ENCODE measurements around the gene CHRNA3.

DNA sequence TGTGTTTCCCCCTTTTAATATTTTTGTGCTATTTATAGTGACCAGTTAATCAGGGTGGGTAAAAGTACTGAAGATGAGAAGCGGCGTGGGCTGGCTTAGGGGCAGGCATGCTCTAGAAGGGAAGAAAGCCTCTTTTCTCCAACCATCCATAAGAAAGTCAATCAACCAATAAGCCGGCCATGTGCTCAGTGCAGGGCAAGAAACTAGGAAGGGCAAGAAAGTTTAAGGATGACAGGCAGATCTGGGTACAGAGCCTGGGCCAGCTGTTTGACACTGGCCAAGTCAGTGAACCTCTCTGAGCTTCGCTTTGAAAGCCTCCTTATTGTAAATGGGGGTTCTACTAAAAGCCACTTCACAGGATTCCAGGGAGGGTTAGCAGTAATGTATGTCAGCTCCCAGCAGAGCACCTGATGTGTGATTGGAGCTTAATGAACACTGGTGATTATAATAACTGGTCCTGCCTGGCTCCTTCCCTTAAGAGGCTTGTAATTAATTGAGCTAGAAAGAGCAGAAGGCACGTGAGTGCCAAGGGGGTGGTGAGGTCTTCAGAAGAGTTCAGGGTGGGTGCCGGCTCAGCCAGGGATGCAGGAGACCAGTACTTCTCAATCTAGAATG is 5.7 kb upstream of the CHRNA3 start:
- TF ChIP-seq, protein P1, sequence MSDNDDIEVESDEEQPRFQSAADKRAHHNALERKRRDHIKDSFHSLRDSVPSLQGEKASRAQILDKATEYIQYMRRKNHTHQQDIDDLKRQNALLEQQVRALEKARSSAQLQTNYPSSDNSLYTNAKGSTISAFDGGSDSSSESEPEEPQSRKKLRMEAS (IDR thresholded peaks at IDR 0.05; ENCODE audit: low read depth), result no peak
- TF ChIP-seq, protein P2, sequence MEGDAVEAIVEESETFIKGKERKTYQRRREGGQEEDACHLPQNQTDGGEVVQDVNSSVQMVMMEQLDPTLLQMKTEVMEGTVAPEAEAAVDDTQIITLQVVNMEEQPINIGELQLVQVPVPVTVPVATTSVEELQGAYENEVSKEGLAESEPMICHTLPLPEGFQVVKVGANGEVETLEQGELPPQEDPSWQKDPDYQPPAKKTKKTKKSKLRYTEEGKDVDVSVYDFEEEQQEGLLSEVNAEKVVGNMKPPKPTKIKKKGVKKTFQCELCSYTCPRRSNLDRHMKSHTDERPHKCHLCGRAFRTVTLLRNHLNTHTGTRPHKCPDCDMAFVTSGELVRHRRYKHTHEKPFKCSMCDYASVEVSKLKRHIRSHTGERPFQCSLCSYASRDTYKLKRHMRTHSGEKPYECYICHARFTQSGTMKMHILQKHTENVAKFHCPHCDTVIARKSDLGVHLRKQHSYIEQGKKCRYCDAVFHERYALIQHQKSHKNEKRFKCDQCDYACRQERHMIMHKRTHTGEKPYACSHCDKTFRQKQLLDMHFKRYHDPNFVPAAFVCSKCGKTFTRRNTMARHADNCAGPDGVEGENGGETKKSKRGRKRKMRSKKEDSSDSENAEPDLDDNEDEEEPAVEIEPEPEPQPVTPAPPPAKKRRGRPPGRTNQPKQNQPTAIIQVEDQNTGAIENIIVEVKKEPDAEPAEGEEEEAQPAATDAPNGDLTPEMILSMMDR (IDR thresholded peaks at IDR 0.05), result no peak
- TF ChIP-seq TAF1 (IDR thresholded peaks at IDR 0.05; ENCODE audit: borderline replicate concordance, low read depth, low read length) (no peak), POLR2AphosphoS5 (IDR thresholded peaks at IDR 0.05; ENCODE audit: low read depth, low read length) (no peak), MXI1 (IDR thresholded peaks at IDR 0.05; ENCODE audit: low read depth, low read length) (no peak), RXRA (IDR thresholded peaks at IDR 0.05; ENCODE audit: borderline replicate concordance, low read depth) (no peak), EZH2phosphoT487 (IDR thresholded peaks at IDR 0.05; ENCODE audit: borderline replicate concordance, low read depth) (no peak)
- TF ChIP-seq, protein P3, sequence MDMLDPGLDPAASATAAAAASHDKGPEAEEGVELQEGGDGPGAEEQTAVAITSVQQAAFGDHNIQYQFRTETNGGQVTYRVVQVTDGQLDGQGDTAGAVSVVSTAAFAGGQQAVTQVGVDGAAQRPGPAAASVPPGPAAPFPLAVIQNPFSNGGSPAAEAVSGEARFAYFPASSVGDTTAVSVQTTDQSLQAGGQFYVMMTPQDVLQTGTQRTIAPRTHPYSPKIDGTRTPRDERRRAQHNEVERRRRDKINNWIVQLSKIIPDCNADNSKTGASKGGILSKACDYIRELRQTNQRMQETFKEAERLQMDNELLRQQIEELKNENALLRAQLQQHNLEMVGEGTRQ (IDR thresholded peaks at IDR 0.05; ENCODE audit: borderline replicate concordance, low read depth, low read length), result no peak
- TF ChIP-seq, protein P4, sequence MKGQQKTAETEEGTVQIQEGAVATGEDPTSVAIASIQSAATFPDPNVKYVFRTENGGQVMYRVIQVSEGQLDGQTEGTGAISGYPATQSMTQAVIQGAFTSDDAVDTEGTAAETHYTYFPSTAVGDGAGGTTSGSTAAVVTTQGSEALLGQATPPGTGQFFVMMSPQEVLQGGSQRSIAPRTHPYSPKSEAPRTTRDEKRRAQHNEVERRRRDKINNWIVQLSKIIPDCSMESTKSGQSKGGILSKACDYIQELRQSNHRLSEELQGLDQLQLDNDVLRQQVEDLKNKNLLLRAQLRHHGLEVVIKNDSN (IDR thresholded peaks at IDR 0.05; ENCODE audit: borderline replicate concordance, low read depth), result no peak
- TF ChIP-seq, protein P5, sequence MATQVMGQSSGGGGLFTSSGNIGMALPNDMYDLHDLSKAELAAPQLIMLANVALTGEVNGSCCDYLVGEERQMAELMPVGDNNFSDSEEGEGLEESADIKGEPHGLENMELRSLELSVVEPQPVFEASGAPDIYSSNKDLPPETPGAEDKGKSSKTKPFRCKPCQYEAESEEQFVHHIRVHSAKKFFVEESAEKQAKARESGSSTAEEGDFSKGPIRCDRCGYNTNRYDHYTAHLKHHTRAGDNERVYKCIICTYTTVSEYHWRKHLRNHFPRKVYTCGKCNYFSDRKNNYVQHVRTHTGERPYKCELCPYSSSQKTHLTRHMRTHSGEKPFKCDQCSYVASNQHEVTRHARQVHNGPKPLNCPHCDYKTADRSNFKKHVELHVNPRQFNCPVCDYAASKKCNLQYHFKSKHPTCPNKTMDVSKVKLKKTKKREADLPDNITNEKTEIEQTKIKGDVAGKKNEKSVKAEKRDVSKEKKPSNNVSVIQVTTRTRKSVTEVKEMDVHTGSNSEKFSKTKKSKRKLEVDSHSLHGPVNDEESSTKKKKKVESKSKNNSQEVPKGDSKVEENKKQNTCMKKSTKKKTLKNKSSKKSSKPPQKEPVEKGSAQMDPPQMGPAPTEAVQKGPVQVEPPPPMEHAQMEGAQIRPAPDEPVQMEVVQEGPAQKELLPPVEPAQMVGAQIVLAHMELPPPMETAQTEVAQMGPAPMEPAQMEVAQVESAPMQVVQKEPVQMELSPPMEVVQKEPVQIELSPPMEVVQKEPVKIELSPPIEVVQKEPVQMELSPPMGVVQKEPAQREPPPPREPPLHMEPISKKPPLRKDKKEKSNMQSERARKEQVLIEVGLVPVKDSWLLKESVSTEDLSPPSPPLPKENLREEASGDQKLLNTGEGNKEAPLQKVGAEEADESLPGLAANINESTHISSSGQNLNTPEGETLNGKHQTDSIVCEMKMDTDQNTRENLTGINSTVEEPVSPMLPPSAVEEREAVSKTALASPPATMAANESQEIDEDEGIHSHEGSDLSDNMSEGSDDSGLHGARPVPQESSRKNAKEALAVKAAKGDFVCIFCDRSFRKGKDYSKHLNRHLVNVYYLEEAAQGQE (IDR thresholded peaks at IDR 0.05; ENCODE audit: low read depth, low read length), result no peak
